Pancreas (tissue), 10 donors: ENCODE results near the gene PRKCE. TPM values are rescaled to one million over a fixed set of nuclear protein-coding genes. Genes with fewer than 3 reads are reported as not detected.
"Not testable (repeated sequence)": the region's sequence is repeated elsewhere in the genome, so short reads cannot be mapped to it uniquely, and the experiment has no call there.

Source experiments
- ATAC-seq, 4 donors: fragments of 200-7000 bp; cut with Tn5 transposase; one replicate each; pipeline versions ENCODE4 v1.8.0 to v1.9.1; 2020; ENCODE audit warnings: mild to moderate bottlenecking in 4 of 4, moderate library complexity in 4 of 4
- DNase-seq, 6 donors: peaks; one replicate each; pipeline ENCODE4 v3.0.0-alpha.2; 2020
- FAIRE-seq: peaks from 2 replicates; lab custom pipeline; 2012; peaks lifted over from hg19 to GRCh38; lab: Jason Lieb, UNC
- H3K27ac ChIP-seq, 4 donors: fragments of 200-600 bp; sonication (generic); 1 replicate in 3 of 4; 2 replicates in 1 of 4; pipeline versions ENCODE4 v1.5.0 to v1.8.0; 2020
- H3K27me3 ChIP-seq, 4 donors: fragments of 200-600 bp; one replicate each; pipeline ENCODE4 v1.8.0; 2021
- H3K36me3 ChIP-seq, 3 donors: fragments of 200-600 bp; sonication (generic) in 1 of 3; one replicate each; pipeline versions ENCODE4 v1.5.0 to v1.8.0; 2020 to 2021
- H3K4me1 ChIP-seq, 3 donors: fragments of 200-600 bp; one replicate each; pipeline ENCODE4 v1.8.0; 2021
- H3K4me3 ChIP-seq, 4 donors: fragments of 200-600 bp; sonication (generic) in 2 of 4; one replicate each; pipeline versions ENCODE4 v1.5.0 to v1.8.0; 2020 to 2021
- H3K9me3 ChIP-seq, 4 donors: fragments of 200-600 bp; one replicate each; pipeline ENCODE4 v1.8.0; 2021
- WGBS, 2 donors: extraction: QIAGEN DNeasy Blood & Tissue Kit; methylation state at CpG; one replicate each; pipeline ENCODE4 v1.1.7; 2013; 5-methylcytosine and 5-hydroxymethylcytosine counted together
- intact Hi-C, 3 donors: fragments of 100-400 bp; cut with DNase I; formaldehyde crosslinking; loops; one replicate each; pipeline versions ENCODE4 v1.11.1 to v1.14.2; 2022
- polyA plus RNA-seq, 2 donors: library from polyadenylated mRNA; stranded (reverse); fragments of 200-250 nt; gene quantifications; one replicate each; pipeline ENCODE4 v1.2.3, GENCODE V29; 2013
- total RNA-seq, 6 donors: library from RNA; stranded (reverse); fragmentation: NEBNext Ultra II Directional in 4 of 6; extraction: Animal tissue kit (Norgen Biotek cat#: 25700) in 4 of 6; gene quantifications; one replicate each; pipeline versions ENCODE4 v1.2.1 to v1.2.4, GENCODE V29; 2021 to 2023
- TF ChIP-seq, protein P1 (sequence below), 4 donors: fragments of 200-600 bp; sonication (generic) in 3 of 4; IDR thresholded peaks; one replicate each; pipeline versions ENCODE4 v1.5.0 to v1.8.0; 2021; ENCODE audit warnings: antibody characterized with exemption in 4 of 4
- donor health status: healthy with polysubstance abuse.
- donor health status: DM: no; HTN: no; CAD: no; lungs with moderate emphysema.
- donor health status: DM: no; HTN: no; CAD: no.
- donor health status: control.
- donor health status: control.
- donor health status: Bipolar disorder and iron deficiency.
- donor health status: DM: yes; HTN: yes; CAD: no.
- donor health status: DM: no; HTN: no; CAD: no.
- donor health status: DM: no; HTN: no; CAD: no.
- donor health status: DM: yes; HTN: yes; CAD: no.

The PRKCE gene
- total and polyA plus RNA-seq, 8 donors: 4.0 to 19.4 (median 10.0) TPM

DNA sequence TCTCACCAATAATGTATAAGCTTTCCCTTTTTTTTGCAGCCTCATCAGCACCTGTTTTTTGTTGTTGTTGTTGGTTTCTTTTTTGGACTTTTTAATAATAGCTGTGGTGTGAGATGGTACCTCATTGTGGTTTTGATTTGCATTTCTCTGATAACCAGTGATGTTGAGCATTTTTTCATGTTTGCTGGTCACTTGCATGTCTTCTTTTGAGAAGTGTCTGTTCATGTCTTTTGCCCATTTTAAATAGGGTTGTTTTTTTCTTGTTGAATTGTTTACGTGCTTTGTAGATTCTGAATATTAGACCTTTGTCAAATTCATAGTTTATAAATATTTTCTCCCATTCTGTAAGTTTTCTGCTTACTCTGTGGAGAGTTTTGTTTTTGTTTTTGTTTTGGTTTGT, 557.3 kb downstream of the PRKCE start:
- no peak for FAIRE-seq
- no peak for DNase-seq
- WGBS, 2 donors: 90 to 94% methylated on average over 1 of the region's 1 CpG
- Histone ChIP-seq H3K4me1 (no peaks in the 10 kb centered on the region), H3K27ac (no peak overlapping the region), H3K27me3 (no peaks in the 10 kb centered on the region), H3K36me3 (no peaks in the 10 kb centered on the region), H3K9me3 (no peaks in the 10 kb centered on the region), H3K4me3 (no peak overlapping the region)
- TF ChIP-seq, protein P1, sequence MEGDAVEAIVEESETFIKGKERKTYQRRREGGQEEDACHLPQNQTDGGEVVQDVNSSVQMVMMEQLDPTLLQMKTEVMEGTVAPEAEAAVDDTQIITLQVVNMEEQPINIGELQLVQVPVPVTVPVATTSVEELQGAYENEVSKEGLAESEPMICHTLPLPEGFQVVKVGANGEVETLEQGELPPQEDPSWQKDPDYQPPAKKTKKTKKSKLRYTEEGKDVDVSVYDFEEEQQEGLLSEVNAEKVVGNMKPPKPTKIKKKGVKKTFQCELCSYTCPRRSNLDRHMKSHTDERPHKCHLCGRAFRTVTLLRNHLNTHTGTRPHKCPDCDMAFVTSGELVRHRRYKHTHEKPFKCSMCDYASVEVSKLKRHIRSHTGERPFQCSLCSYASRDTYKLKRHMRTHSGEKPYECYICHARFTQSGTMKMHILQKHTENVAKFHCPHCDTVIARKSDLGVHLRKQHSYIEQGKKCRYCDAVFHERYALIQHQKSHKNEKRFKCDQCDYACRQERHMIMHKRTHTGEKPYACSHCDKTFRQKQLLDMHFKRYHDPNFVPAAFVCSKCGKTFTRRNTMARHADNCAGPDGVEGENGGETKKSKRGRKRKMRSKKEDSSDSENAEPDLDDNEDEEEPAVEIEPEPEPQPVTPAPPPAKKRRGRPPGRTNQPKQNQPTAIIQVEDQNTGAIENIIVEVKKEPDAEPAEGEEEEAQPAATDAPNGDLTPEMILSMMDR (IDR thresholded peaks at IDR 0.05): no peak
- ATAC-seq: no peak
- intact Hi-C loops: no loop called here

DNA sequence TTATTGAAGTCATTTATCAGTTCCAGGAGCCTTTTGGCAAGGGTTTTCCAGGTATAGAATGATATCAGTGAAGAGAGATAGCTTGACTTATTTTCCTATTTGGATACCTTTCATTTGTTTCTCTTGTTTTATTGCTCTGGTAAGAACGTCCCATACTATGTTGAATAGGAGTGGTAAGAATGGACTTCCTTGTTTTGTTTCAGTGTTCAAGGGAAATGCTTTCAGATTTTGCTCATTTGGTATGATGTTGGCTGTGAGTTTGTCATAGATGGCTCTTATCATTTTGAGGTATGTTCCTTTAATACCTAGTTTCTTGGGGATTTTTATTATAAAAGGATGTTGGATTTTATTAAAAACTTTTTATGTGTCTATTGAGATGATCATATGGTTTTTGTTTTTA, 558.6 kb downstream of the PRKCE start:
- 47 to 56% methylated on average over 1 of the region's 1 CpG for WGBS, 2 donors
- Histone ChIP-seq H3K36me3 (no peaks in the 10 kb centered on the region), H3K4me1 (no peaks in the 10 kb centered on the region), H3K27me3 (no peaks in the 10 kb centered on the region), H3K9me3 (no peaks in the 10 kb centered on the region), H3K27ac (no peak overlapping the region), H3K4me3 (no peak overlapping the region)
- intact Hi-C loops: no loop called here
- TF ChIP-seq, protein P1 (IDR thresholded peaks at IDR 0.05): no peak
- DNase-seq (no peak), ATAC-seq (no peak), FAIRE-seq (no peak)

DNA sequence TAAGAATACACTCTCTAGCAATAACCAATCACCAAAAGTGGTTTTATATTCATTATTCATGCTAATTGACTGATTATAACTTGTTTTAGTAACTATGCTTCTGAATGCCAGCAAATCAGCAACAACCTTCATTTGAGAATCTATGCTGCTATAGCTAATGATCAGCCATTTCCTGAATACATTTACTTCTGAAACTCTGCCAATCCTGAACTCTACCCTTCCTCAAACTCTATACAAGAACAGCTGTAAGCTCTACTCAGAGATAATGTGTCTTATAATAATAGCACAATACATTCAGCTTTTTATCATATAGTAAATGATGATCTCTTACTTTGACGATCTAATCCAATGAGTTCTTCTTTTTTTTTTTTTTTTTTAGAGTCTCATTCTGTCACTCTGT, 560.0 kb downstream of the PRKCE start:
- Histone ChIP-seq H3K4me1 (no peaks in the 10 kb centered on the region), H3K9me3 (no peaks in the 10 kb centered on the region), H3K36me3 (no peaks in the 10 kb centered on the region), H3K4me3 (no peak overlapping the region), H3K27me3 (no peaks in the 10 kb centered on the region), H3K27ac (no peak overlapping the region)
- TF ChIP-seq, protein P1 (IDR thresholded peaks at IDR 0.05): no peak
- no peak for FAIRE-seq
- intact Hi-C loops: no loop called here
- WGBS, 2 donors: 75 to 82% methylated on average over 1 of the region's 1 CpG
- DNase-seq: no peak
- ATAC-seq: no peak

DNA sequence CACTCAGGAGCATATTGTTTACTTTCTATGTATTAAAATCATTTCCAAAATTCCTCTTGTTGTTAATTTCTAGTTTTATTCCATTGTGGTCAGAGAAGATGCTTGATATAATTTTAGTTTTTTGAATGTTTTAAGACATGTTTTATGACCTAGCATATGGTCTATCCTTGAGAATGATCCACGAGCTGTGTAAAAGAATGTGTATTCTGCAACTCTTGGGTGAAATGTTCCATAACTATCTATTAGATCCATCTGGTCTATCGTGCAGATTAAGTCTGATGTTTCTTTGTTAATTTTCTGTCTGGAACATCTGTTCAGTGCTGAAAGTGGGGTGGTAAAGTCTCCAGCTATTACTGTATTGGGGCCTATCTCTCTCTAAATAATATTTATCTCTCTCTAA, 562.4 kb downstream of the PRKCE start:
- DNase-seq (no peak), FAIRE-seq (no peak), ATAC-seq (no peak)
- Histone ChIP-seq H3K27me3 (no peaks in the 10 kb centered on the region), H3K9me3 (no peaks in the 10 kb centered on the region), H3K4me3 (no peak overlapping the region), H3K27ac (no peak overlapping the region), H3K36me3 (no peaks in the 10 kb centered on the region), H3K4me1 (no peaks in the 10 kb centered on the region)
- intact Hi-C loops: no loop called here
- WGBS, 2 donors: 70 to 79% methylated on average over 2 of the region's 2 CpGs
- TF ChIP-seq, protein P1 (IDR thresholded peaks at IDR 0.05): no peak

DNA sequence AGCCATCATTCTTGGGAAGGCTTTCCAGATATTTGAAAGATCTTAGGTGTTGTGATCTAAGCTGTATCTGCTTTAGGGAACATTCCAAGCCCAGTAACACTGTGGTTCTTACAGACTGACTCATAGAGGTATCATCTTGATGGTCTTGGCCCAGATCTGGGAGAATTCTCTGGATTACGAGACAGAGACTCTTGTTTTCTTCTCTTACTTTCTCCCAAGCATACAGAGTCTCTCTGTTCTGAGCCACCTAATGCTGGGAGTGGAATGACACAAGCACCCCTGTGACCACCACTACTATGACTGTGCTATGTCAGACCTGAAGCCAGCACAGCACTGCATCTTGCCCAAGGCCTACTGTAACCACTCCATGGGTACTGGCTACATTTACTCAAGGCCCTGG, 564.7 kb downstream of the PRKCE start:
- 0% methylated on average over 1 of the region's 1 CpG for WGBS, 2 donors
- no peak for ATAC-seq
- TF ChIP-seq, protein P1 (IDR thresholded peaks at IDR 0.05): no peak

DNA sequence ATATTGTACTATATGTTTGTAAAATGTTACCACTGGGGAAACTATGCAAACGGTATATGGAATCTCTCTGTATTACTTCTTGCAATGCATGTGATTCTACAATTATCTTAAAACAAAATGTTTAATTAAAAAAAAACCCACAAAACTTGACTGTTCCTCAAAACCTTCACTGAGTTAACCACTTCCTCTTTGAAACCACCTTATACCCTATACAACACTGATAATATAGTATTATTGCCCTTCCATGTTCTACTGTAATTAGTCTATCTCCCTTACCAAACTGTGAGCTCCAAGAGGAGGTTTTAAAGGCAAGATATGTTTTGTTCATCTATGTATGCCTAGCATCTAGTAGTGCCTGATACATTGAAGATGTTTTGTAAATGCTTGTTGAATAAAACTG, 572.0 kb downstream of the PRKCE start:
- H3K4me1 ChIP-seq, FAIRE-seq, H3K36me3 ChIP-seq, H3K27me3 ChIP-seq, DNase-seq, ATAC-seq, H3K9me3 ChIP-seq, H3K4me3 ChIP-seq, H3K27ac ChIP-seq, intact Hi-C loops: not testable (repeated sequence)
- 82 to 91% methylated on average over 1 of the region's 1 CpG for WGBS, 2 donors

More for the DNA sequence above, 564.7 kb downstream of the PRKCE start:
- H3K9me3 ChIP-seq: no peaks in the 10 kb centered on the region
- H3K4me1 ChIP-seq: no peaks in the 10 kb centered on the region
- H3K4me3 ChIP-seq: no peak overlapping the region
- H3K36me3 ChIP-seq: no peaks in the 10 kb centered on the region
- no peaks in the 10 kb centered on the region for H3K27me3 ChIP-seq
- H3K27ac ChIP-seq: no peak overlapping the region
- intact Hi-C loops: no loop called here
- FAIRE-seq (no peak), DNase-seq (no peak)
